ENCODE results near the gene KRTAP10-8.
"Not testable (repeated sequence)": the region's sequence is repeated elsewhere in the genome, so short reads cannot be mapped to it uniquely, and the experiment has no call there.

The KRTAP10-8 gene, protein sequence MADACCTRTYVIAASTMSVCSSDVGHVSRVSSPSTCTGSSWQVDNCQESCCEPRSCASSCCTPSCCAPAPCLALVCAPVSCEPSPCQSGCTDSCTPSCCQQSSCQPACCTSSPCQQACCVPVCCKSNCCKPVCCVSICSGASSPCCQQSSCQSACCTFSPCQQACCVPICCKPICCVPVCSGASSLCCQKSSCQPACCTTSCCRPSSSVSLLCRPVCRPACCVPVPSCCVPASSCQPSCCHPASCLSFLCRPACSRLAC

DNA sequence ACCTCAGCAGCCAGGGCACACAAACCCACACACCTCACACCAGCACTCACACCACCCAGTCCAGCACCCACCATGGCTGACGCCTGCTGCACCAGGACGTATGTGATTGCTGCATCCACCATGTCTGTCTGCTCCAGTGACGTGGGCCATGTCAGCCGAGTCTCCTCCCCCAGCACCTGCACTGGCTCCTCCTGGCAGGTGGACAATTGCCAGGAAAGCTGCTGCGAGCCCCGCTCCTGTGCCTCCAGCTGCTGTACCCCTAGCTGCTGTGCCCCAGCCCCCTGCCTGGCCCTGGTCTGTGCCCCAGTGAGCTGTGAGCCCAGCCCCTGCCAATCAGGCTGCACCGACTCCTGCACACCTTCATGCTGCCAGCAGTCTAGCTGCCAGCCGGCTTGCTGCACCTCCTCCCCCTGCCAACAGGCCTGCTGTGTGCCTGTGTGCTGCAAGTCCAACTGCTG, at the start of gene KRTAP10-8:
TSS of gene KRTAP10-8 (plus strand) at position 51 of the 458 bp plus-strand sequence. CDS start at position 73, 22 bp downstream.
- DNase-seq = no peak

DNA sequence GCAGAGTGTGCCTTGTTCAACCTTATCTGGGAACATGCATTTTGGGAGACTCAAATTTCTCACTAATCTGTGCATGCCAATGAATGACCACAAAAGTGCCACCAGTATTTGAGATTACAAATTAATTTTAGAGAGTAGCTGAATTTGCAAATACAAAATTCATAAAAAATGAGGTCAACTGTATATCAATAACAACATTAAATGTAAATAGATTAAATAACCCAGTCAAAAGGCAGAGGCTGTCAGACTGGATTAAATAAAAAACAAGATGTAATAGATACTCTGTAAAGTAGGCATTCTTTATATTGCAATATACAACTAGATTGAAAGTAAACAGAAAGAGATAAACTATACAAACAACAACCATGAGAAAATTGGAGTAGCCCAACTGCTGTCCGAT, 47.8 kb upstream of the KRTAP10-8 start:
- DNase-seq = no peak

DNA sequence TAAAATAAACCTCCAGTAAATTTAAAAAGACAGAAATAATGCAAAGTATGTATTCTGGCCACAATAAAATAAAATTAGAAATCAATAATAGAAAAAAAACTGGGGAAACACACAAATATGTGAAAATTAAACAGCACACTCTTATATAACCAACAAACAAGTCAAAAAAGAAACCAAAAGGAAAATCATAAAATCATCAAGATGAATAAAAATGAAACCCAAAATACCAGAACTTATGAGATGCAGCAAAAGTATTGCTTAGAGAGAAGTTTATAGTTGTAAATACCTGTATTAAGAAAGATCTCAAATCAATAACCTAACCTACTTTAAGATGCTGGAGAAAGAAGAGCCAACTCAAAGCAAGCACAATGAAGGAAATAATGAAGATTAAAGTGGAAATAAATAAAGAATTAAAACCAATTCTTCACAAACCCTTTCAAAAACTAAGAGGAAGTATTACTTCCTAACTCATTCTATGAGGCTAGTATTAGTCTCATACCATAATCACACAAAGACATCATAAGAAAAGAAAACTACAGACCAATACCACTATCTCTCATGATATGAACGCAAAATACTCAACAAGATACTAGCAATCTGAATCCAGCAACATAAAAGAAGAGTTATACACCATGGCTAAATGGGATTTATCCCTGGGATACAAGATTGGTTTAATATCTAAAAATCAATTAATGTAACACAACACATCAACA, 46.8 kb upstream of the KRTAP10-8 start:
- no peak for DNase-seq

DNA sequence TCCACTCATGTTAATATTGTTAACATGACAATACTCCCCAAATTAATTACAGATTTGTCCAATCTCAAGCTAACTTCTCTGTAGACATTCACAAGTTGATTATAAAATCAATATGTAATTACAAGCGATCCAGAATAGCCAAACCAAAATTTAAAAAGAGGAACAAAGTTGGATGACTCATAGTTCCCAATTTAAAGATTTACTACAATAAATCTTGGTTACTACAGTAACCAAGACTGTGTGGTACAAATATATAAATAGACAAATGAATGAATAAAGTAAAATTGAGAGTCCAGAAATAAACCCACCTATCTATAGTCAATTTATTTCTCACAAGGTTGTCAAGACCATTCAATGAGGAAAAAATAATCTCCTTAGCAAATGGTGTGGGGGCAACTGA, 45.5 kb upstream of the KRTAP10-8 start:
- peak; percentile 7 for DNase-seq

DNA sequence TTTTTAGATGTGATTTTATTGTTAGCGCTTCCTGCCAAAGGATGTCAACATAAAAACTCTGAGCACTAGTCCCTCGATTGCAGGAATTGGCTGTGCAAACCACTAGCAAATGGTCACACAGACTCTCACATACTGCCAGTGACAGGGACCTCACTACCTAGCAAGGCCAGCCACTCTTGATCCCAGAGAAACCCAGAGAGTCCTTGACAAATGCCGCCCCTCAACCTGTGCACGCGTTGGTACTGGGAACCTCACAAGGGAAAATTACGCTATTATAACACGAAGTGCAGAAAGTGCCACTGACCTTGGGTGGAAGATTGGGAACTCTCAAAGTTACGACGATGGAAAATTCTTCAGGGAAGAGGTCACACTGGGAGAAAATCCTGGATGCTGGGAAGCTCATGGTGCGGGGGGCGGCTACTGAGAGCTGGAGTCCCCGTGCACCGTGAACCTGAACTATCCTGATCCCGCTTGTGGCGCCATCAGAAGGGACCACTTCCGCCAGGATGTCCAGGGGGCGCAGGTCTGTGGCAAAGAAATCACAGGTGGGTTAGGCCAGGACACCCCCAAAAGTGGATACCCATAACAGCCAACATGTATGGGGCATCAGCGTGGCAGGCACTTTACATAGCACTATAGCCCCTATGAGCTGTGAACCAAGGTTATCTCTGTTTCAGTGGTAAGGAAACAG, 44.3 kb upstream of the KRTAP10-8 start:
- no peak for DNase-seq

DNA sequence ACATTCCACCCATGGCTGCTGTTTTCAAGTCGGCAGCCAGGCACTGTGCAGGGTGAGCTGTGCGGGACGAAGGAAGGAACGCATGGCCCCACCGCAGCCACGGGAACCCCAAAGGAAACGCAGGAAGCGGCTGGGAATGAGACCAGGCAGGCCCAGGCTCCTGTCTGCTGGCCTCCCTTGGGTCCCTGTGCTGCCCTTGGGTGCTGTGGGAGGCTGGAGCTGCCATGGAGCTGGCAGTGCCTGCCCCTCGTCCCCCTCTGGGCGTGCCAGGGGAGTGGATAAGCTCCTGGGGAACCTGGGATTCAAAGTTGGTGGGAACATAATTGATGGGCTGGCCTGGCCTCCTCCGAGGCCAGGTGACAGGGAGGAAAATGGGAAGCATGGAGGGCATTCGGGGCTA, 43.6 kb upstream of the KRTAP10-8 start:
- no peak for DNase-seq

DNA sequence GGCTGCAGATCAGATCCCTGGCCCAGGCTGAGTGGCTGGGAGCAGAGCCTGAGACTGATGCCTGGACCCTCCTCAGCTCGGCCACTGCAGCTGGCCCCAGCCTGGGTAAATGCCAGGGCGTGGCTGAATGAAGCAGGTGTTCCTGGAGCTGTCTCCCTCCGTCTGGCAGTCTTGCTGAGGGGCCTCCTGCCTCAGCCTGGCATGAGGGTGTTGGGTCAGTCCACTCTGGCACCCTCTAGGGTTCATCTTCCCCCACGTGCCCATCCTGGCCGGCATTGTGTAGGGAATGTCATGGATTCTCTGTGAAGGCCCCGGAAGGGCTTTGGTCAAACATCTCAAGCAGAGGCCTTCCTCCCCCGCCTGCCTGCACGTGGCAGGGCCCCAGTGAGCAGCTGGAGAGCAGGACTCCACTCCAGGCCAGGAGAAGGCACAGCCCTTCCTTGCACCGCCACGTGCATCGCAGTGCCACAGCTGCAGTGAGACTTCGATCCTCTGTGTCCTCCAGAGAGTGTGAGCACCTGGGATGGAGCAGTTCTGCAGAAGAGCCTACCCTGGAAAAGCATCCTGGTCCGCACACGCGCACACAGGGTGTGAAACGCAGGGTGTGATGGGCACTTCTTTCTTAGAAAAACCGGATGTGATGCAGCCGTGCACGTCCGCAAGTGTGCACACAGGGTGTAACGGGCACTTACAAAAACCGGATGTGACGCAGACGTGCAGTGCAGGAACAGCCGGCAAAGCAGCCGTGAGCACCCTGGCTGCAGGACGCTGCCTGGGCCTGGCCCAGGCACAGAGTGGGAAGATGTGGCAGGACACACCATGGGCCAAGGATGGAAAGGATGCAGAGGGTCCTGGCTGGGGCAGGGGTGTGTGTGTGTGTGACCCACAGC, 43.0 kb upstream of the KRTAP10-8 start:
- no peak for DNase-seq

DNA sequence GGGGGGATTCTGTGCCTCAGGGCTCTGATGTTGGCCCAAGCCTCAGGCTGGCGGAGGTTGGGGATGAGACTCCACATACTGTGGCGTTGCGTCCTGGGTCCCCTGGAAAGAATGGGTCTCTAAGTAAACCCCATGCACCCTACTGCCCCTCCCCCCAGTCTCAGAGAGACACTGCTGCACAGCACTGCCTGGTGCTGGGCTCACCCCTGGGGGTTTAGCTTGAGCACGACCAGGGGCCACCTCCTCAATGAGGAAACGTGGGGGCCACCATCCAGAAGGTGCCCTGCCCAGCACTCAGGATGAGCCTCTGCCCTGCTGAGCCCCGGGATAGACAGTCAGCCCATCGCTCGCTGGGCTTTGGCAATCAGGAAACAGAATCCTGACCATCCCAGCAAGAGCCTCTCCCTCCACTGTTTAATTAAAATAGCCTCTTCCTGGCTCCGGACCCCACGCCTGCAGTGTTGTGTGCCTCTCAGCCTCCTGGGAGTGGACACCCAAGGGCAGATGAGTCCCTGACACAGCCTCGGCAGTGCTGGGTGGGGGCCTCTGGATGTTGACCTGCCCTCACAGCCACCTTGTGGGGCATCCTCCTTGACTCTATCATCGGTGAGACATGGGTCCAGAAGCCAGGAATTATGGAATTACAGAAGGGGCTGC, 41.9 kb upstream of the KRTAP10-8 start:
- no peak for DNase-seq

DNA sequence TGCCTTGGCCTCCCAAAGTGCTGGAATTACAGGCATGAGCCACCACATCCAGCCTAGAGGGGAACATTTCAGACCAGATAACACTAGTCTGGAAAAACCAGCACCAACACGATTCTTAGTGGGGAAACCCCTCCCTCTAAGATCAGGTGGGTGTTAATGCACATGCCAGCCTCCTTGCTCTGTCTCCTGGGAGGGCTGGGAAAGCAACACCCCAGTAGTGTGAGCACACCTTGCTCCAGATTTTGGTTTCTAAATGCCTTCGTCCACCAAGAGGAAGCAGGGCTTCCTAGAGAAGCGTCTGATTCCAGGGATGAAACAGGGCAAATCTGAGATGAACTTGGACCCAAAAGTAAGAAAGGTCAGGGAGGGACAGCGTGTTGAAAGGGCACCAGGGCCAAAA, 40.6 kb upstream of the KRTAP10-8 start:
- no peak for DNase-seq

DNA sequence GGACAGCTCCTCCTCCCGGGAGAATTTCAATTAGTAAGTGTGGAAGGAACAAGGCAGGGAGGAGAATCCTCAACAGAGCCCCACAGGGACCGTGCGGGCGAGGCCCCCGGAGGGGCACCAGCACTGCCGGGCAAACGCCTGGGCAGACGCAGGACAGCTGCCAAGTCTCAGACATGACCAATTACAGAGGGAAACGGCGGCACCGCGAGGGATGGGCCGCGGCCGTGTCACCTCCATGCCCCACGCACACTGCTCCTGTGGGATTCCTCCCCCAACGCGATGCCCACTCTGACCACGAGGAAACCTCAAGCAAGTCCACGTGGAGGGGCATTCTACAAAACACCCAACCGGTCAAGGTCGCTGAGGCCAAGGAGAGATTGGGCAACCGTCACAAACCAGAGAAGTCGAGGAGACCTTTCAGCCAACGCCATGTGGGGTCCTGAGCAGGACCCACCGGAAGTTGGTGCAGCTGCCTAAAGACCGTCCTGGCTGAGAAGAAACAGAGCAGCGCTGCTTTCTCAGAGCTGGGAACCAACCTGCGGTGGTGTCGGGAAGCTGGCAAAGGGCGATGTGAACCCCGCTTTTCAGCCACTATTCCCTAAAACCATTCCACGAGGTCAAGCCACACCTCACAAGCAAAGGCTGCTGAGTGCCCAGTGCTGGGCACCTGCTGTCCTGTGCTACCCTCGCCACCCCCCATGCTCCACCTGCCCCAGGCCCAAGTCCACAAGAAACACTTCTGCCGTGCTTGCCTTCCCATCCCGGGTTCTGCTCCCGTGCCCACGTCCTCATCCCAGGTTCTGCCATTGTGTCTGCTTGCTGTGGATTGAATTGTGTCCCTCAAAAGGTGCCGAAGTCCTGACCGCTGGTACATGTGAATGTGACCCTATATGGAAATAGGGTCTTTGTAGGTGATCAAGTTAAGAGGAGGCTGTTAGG, 39.8 kb upstream of the KRTAP10-8 start:
- no peak for DNase-seq

DNA sequence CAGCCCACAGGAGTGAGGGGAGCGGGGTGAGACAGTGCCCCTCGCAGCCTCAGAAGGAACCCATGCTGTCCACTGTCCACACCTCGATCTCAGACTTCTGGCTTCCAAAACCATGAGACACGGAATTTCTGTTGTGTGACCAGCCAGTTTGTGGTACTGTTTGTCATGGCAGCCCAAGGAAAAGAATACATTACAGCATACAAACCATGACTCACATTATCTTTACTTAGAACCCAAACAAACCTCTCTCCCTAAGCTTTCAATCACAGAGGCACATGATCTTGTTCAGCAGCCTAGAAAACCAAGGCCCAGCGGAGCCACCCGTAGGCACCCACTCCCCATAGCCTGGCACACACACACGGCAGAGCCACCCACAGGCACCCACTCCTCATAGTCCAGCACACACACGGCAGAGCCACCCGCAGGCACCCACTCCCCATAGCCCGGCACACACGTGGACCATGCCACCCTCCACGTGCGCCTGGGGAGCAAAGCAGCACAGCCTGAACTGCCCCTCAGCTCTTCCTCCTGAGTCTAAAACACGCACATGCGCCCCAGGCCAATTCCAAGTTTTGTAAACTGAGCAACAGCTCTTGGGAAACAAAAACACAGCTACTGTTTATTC, 38.8 kb upstream of the KRTAP10-8 start:
- no peak for DNase-seq

DNA sequence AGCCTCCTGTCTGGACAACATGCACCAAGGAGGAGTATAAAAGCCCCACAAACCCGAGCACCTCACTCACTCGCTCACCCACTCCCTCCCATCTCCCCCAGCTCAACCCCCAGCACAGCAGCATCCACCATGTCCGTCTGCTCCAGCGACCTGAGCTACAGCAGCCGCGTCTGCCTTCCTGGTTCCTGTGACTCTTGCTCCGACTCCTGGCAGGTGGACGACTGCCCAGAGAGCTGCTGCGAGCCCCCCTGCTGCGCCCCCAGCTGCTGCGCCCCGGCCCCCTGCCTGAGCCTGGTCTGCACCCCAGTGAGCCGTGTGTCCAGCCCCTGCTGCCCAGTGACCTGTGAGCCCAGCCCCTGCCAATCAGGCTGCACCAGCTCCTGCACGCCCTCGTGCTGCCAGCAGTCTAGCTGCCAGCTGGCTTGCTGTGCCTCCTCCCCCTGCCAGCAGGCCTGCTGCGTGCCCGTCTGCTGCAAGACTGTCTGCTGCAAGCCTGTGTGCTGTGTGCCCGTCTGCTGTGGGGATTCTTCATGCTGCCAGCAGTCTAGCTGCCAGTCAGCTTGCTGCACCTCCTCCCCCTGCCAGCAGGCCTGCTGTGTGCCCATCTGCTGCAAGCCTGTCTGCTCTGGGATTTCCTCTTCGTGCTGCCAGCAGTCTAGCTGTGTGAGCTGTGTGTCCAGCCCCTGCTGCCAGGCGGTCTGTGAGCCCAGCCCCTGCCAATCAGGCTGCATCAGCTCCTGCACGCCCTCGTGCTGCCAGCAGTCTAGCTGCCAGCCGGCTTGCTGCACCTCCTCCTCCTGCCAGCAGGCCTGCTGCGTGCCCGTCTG, 38.0 kb upstream of the KRTAP10-8 start, which contains the start of gene KRTAP10-4:
TSS of gene KRTAP10-4 (plus strand) at position 100 of the 827 bp plus-strand sequence. CDS start at position 130, 30 bp downstream.
- DNase-seq = not testable (repeated sequence)

DNA sequence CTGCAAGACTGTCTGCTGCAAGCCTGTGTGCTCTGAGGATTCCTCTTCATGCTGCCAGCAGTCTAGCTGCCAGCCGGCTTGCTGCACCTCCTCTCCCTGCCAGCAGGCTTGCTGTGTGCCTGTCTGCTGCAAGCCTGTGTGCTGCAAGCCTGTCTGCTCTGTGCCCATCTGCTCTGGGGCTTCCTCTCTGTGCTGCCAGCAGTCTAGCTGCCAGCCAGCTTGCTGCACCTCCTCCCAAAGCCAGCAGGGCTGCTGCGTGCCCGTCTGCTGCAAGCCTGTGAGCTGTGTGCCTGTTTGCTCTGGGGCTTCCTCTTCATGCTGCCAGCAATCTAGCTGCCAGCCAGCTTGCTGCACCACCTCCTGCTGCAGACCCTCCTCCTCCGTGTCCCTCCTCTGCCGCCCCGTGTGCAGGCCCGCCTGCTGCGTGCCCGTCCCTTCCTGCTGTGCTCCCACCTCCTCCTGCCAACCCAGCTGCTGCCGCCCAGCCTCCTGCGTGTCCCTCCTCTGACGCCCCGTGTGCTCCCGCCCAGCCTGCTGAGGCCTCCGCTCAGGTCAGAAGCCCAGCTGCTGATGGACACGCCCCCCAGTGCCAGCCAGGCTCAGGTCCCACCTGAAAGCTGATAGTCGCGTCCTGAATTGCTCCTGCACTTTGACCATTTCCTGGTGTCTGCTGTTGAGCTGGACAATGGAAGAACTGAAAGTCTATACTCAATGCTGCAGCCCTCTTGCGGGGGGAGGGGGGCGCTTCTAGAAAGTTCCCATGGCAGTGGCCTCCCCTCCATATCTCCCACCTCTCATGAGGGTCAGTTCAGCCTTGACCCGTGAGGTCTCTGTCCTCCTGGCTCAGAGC, 37.2 kb upstream of the KRTAP10-8 start:
- DNase-seq = no peak

DNA sequence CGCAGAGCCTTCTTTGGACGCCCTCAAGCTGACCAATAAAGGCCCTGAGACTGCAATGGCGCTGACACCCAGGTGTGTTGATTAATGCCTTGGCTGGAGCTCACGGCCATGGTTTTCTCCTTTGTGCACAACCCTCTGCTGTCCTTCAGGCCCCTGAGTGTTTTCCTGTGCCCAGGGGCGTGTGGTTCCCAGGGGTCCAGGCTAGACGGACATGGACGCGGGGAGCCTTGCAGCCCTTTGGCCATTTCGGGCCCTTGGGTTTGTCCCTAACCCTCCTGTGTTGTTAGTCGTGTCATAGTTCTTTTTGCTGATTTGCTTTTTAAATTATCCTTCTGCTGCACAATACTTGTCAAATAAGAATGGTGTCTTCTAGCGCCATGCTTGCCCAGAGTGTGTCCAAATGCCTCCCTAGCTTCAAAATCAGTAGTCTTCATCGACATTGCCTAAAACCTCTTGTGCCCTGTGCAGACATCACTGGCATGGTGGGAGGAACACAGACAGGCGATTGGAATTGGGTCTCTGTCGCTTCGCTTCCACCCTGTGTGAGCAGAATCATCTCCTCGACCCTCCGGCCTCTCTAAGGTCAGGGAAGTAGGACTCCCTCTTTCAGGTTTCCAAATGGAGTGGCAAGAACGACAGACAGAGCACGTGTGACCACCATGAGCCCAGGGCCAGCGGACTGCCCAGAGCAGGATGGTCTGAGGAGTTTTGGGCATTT, 36.4 kb upstream of the KRTAP10-8 start:
- no peak for DNase-seq

DNA sequence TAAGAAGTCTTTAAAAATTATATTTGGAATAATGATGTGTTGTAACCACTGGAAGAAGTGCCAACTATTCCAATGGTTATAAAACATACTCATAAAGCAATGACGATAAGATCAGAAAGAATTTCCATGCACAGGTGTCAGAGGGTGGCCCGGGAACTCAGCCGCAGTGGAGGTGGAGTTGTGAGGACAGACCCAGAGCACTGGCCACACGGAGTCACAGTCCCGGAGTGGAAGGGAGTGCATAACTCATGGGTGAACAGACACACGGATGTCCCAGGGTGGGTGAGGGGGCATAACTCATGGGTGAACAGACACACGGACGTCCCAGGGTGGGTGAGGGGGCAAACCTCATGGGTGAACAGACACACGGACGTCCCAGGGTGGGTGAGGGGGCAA, 35.9 kb upstream of the KRTAP10-8 start:
- DNase-seq = no peak

DNA sequence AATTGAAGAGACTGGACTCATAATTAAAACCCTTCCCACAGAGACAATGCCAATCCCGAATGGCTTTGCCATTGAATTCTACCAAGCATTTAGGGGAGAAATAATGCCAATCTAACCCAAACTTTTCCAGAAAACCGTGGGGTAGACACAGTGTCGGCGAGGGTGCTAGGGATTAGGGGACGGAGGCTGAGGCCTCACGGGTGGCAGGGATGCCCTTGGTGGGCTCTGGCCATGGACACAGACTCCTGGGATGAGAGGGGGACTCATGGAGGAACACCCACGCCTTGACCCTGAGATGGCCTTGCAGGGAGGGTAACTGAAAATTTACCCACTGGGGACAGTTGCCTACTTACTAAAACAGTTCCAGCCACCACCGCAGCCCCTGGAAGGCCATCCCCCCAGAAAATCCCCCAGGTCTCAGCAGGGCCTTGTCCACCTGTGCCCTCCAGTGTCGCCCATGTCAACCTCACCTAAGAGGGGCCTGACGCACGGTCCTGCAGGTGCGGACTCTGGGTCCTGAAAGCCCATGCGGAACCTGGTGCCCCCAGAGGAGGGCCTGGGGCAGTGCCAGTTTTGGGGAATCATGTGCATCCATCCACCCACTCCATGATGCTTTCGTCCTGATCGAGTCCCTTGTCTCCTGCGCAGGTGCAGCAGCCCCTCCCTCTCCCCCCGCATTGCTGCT, 33.4 kb upstream of the KRTAP10-8 start:
- no peak for DNase-seq

All from KG1 (cell line).